ENCODE data around the gene HERC2.

HERC2 gene

GRCh38 chr15:28192772-28193171 is 129.2 kb downstream of the HERC2 start:
- DNase-seq (ENCODE audit: low spot score), result no peak
- TF ChIP-seq CTCF (conservative IDR thresholded peaks at IDR 0.05; ENCODE audit: low read depth), result no peak
- ChIA-PET POLR2A (ENCODE audit: low non-redundant PET) (no interaction called here), CTCF (no interaction called here)
- no peak overlapping the region for H3K27ac ChIP-seq

GRCh38 chr15:28191832-28192231 is 130.1 kb downstream of the HERC2 start:
- TF ChIP-seq CTCF (conservative IDR thresholded peaks at IDR 0.05; ENCODE audit: low read depth), result no peak
- CTCF ChIA-PET, result no interaction called here
- POLR2A ChIA-PET (ENCODE audit: low non-redundant PET), result no interaction called here
- H3K27ac ChIP-seq, result no peak overlapping the region
- no peak for DNase-seq (ENCODE audit: low spot score)

GRCh38 chr15:28190391-28191174 is 131.4 kb downstream of the HERC2 start:
- ChIA-PET CTCF (no interaction called here), POLR2A (ENCODE audit: low non-redundant PET) (no interaction called here)

GRCh38 chr15:28185148-28185895 is 136.7 kb downstream of the HERC2 start:
- no peak for DNase-seq (ENCODE audit: low spot score)
- ChIA-PET POLR2A (ENCODE audit: low non-redundant PET) (no interaction called here), CTCF (no interaction called here)
- H3K27ac ChIP-seq, result no peak overlapping the region
- TF ChIP-seq CTCF (conservative IDR thresholded peaks at IDR 0.05; ENCODE audit: low read depth), result no peak

More at GRCh38 chr15:28190391-28191174, 131.4 kb downstream of the HERC2 start:
- no peak overlapping the region for H3K27ac ChIP-seq
- TF ChIP-seq CTCF (conservative IDR thresholded peaks at IDR 0.05; ENCODE audit: low read depth), result no peak
- DNase-seq (ENCODE audit: low spot score), result no peak

- TF ChIP-seq CTCF (conservative IDR thresholded peaks at IDR 0.05; ENCODE audit: low read depth), result no peak
- no peak for DNase-seq (ENCODE audit: low spot score)
- POLR2A ChIA-PET (ENCODE audit: low non-redundant PET), result no interaction called here
- CTCF ChIA-PET, result interaction anchor here (0.6 kb wide), 1 partner anchor 31 kb away, joined by 4 read pairs; no protein-coding TSS in a partner anchor
- H3K27ac ChIP-seq, result no peak overlapping the region
Observed at GRCh38 chr15:28184166-28184565, 137.8 kb downstream of the HERC2 start.

GRCh38 chr15:28182731-28183130 is 139.2 kb downstream of the HERC2 start:
- ChIA-PET CTCF (no interaction called here), POLR2A (ENCODE audit: low non-redundant PET) (no interaction called here)
- TF ChIP-seq CTCF (conservative IDR thresholded peaks at IDR 0.05; ENCODE audit: low read depth), result no peak
- DNase-seq (ENCODE audit: low spot score), result no peak
- H3K27ac ChIP-seq, result no peak overlapping the region

All from RWPE1 (cell line).